Hepatocyte (in vitro differentiated cells): ENCODE data around the gene CAB39L. TPM values are rescaled to one million over a fixed set of nuclear protein-coding genes. Genes with fewer than 3 reads are reported as not detected.

ENCODE experiments used
- DNase-seq: peaks from one replicate; pipeline ENCODE4 v3.0.0-alpha.2; 2016; ENCODE audit warnings: low spot score
- H2AFZ ChIP-seq: fragments of 200-600 bp; sonication (generic); 2 replicates; pipeline ENCODE4 v1.6.0; 2016; ENCODE audit warnings: antibody characterized with exemption, mild to moderate bottlenecking
- H3K27ac ChIP-seq: fragments of 200-600 bp; sonication (generic); 2 replicates; pipeline ENCODE4 v1.5.1; 2016; ENCODE audit warnings: mild to moderate bottlenecking
- H3K27me3 ChIP-seq: fragments of 200-600 bp; sonication (generic); 2 replicates; pipeline ENCODE4 v1.6.1; 2016
- H3K36me3 ChIP-seq: fragments of 200-600 bp; sonication (generic); replicated peaks from 2 replicates; pipeline ENCODE4 v1.5.1; 2016; ENCODE audit warnings: low read depth; ENCODE audit not compliant: insufficient read depth
- H3K4me1 ChIP-seq: fragments of 200-600 bp; sonication (generic); 2 replicates; pipeline ENCODE4 v1.5.1; 2016; ENCODE audit warnings: mild to moderate bottlenecking, moderate library complexity; ENCODE audit not compliant: insufficient read depth
- H3K4me2 ChIP-seq: fragments of 200-600 bp; sonication (generic); 2 replicates; pipeline ENCODE4 v1.6.0; 2016
- H3K4me3 ChIP-seq: fragments of 200-600 bp; sonication (generic); 2 replicates; pipeline ENCODE4 v1.5.1; 2016; ENCODE audit warnings: mild to moderate bottlenecking
- H3K79me2 ChIP-seq: fragments of 200-600 bp; sonication (generic); 2 replicates; pipeline ENCODE4 v1.6.0; 2017; ENCODE audit warnings: mild to moderate bottlenecking
- H3K9me2 ChIP-seq: fragments of 200-600 bp; sonication (generic); replicated peaks from 2 replicates; pipeline ENCODE4 v1.6.0; 2017; ENCODE audit warnings: mild to moderate bottlenecking; ENCODE audit not compliant: insufficient read depth
- H3K9me3 ChIP-seq: fragments of 200-600 bp; sonication (generic); 2 replicates; pipeline ENCODE4 v1.5.1; 2016; ENCODE audit warnings: low read depth, mild to moderate bottlenecking
- H4K20me1 ChIP-seq: fragments of 200-600 bp; sonication (generic); 2 replicates; pipeline ENCODE4 v1.6.0; 2016; ENCODE audit warnings: mild to moderate bottlenecking; ENCODE audit not compliant: insufficient read depth, poor library complexity, severe bottlenecking
- EZH2 ChIP-seq: fragments of 200-600 bp; sonication (generic); IDR thresholded peaks from 2 replicates; pipeline ENCODE4 v1.6.1; 2016; ENCODE audit warnings: antibody characterized with exemption, mild to moderate bottlenecking, borderline replicate concordance
- EZH2phosphoT487 ChIP-seq: fragments of 200-600 bp; sonication (generic); IDR thresholded peaks from one replicate; pipeline ENCODE4 v1.6.1; 2018; ENCODE audit warnings: antibody characterized with exemption, mild to moderate bottlenecking, low read depth, moderate library complexity; ENCODE audit not compliant: unreplicated experiment, severe bottlenecking
- WGBS: methylation state at CpG from one replicate; pipeline ENCODE4 v1.1.6; 2016; ENCODE audit warnings: low lambda C conversion rate; ENCODE audit errors: missing lambda C conversion rate; 5-methylcytosine and 5-hydroxymethylcytosine counted together
- polyA plus RNA-seq: library from polyadenylated mRNA; unstranded; fragments of >200 nt; fragmentation: Nextera tagmentation; extraction: Ambion mirVana; gene quantifications from 2 replicates; pipeline ENCODE4 v1.2.1, GENCODE V29; 2016
- total RNA-seq: library from RNA; depleted of rRNA; stranded (reverse); fragments of >200 nt; gene quantifications from 2 replicates; pipeline ENCODE4 v1.2.3, GENCODE V29; 2014
- TF ChIP-seq, protein P1 (sequence below): fragments of 200-600 bp; sonication (generic); IDR thresholded peaks from 2 replicates; pipeline ENCODE4 v1.5.1; 2016; ENCODE audit warnings: antibody characterized with exemption, mild to moderate bottlenecking; ENCODE audit not compliant: poor library complexity

Gene CAB39L
- total and polyA plus RNA-seq, 2 experiments from 2014 or later, result 13.7 to 20.4 TPM

DNA sequence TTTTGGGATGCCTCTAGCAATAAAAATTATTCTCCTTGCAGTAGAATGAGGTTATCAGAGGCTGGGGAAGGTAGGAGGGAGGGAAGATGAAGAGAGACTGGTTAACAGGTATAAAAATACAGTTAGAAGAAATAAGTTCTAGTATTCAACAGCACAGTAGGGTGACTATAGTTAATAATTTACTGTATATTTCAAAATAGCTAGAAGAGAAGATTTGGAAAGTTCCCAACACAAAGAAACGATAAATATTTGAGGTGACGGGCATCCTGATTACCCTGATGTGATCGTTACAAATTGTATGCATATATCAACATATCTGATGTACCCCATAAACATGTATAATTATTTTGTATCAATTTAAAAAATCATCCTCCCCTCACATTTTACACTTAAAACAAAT lies 102.3 kb downstream of the CAB39L start:
- Histone ChIP-seq H4K20me1 (no peaks in the 10 kb centered on the region), H3K79me2 (no peaks in the 10 kb centered on the region), H3K4me3 (no peak overlapping the region), H3K9me3 (no peaks in the 10 kb centered on the region), H3K4me2 (no peak overlapping the region), H3K27ac (no peak overlapping the region), H3K4me1 (no peaks in the 10 kb centered on the region), H3K27me3 (no peaks in the 10 kb centered on the region), H3K36me3 (no peaks in the 10 kb centered on the region), H2AFZ (no peak overlapping the region), H3K9me2 (no peaks in the 10 kb centered on the region)
- no peak for DNase-seq
- TF ChIP-seq EZH2 (no peak), EZH2phosphoT487 (no peak)
- TF ChIP-seq, protein P1, sequence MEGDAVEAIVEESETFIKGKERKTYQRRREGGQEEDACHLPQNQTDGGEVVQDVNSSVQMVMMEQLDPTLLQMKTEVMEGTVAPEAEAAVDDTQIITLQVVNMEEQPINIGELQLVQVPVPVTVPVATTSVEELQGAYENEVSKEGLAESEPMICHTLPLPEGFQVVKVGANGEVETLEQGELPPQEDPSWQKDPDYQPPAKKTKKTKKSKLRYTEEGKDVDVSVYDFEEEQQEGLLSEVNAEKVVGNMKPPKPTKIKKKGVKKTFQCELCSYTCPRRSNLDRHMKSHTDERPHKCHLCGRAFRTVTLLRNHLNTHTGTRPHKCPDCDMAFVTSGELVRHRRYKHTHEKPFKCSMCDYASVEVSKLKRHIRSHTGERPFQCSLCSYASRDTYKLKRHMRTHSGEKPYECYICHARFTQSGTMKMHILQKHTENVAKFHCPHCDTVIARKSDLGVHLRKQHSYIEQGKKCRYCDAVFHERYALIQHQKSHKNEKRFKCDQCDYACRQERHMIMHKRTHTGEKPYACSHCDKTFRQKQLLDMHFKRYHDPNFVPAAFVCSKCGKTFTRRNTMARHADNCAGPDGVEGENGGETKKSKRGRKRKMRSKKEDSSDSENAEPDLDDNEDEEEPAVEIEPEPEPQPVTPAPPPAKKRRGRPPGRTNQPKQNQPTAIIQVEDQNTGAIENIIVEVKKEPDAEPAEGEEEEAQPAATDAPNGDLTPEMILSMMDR, result no peak
- 93% methylated on average over 3 of the region's 3 CpGs for WGBS

DNA sequence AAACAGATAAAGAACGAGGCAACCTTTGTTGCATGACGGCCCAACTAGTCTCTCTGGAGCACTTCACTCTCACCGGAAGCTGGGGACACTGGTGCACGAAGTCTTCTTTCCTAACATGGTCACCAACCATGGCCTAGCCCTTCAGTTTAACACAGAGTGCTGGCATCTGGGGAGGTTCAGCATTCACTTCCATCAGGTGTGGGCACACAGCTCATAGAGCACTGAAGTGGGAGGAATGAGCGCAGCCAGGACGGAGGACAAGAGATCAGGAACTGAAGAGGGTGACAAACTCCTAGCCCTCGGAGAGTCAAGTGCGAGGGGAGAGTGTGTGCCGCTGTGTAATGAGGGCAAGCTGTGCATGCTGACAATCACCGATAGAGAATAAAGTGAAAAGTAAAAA lies 103.7 kb downstream of the CAB39L start:
- H2AFZ ChIP-seq, result no peak overlapping the region
- no peaks in the 10 kb centered on the region for H3K4me1 ChIP-seq
- no peaks in the 10 kb centered on the region for H3K27me3 ChIP-seq
- H3K79me2 ChIP-seq, result no peaks in the 10 kb centered on the region
- no peak overlapping the region for H3K4me3 ChIP-seq
- TF ChIP-seq, protein P1, result no peak
- TF ChIP-seq EZH2phosphoT487 (no peak), EZH2 (no peak)
- 92% methylated on average over 10 of the region's 10 CpGs for WGBS
- no peaks in the 10 kb centered on the region for H3K36me3 ChIP-seq
- no peak for DNase-seq
- H4K20me1 ChIP-seq, result no peaks in the 10 kb centered on the region
- H3K4me2 ChIP-seq, result no peak overlapping the region
- H3K9me3 ChIP-seq, result no peaks in the 10 kb centered on the region
- H3K27ac ChIP-seq, result no peak overlapping the region
- no peaks in the 10 kb centered on the region for H3K9me2 ChIP-seq

DNA sequence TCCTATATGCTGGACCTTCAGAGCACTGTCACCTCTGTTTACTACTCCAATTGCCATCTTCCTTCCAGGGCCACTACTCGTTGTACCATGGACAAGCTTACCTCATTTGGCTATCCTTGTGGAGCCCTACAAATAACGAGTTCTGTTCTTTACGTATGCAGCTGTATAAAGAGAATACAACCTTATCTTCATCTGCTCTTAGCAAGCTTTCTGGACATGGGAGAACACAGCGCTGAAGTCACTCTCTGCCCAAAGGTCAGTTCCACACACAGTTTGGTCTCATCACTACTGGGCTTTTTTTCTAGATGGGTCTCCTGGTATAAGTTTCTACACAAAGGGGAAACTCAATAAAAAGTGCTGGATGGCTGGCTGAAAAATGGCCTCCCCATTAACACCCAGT lies 107.2 kb downstream of the CAB39L start:
- Histone ChIP-seq H3K27me3 (no peaks in the 10 kb centered on the region), H2AFZ (no peak overlapping the region), H3K79me2 (no peaks in the 10 kb centered on the region), H3K9me3 (no peaks in the 10 kb centered on the region), H3K9me2 (no peaks in the 10 kb centered on the region), H3K4me1 (peaks cover 9% of the 10 kb centered on the region), H3K27ac (no peak overlapping the region), H4K20me1 (no peaks in the 10 kb centered on the region), H3K36me3 (no peaks in the 10 kb centered on the region), H3K4me3 (no peak overlapping the region), H3K4me2 (no peak overlapping the region)
- no peak for DNase-seq
- whole genome bisulfite sequencing, result 54% methylated on average over 4 of the region's 4 CpGs
- no peak for TF ChIP-seq EZH2phosphoT487

DNA sequence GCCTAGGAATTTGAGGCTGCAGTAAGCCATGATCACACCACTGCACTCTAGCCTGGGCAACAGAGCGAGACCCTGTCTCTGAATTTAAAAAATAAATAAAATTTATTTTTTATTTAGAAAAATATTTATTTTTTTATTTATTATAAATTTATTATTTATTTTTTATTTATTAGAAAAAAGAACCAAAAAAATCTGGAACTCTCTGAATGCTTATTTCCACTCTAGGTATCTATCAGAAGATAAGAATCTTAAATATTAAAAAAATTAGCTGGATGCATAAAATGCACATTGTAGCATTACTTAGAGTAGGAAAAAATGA lies 113.4 kb downstream of the CAB39L start:
- Histone ChIP-seq H3K9me3 (no peaks in the 10 kb centered on the region), H3K4me3 (no peak overlapping the region), H3K4me2 (no peak overlapping the region), H3K79me2 (no peaks in the 10 kb centered on the region), H3K36me3 (no peaks in the 10 kb centered on the region), H2AFZ (no peak overlapping the region), H3K9me2 (no peaks in the 10 kb centered on the region), H4K20me1 (no peaks in the 10 kb centered on the region), H3K4me1 (peaks cover 9% of the 10 kb centered on the region), H3K27me3 (no peaks in the 10 kb centered on the region), H3K27ac (no peak overlapping the region)
- 95% methylated on average over 1 of the region's 1 CpG for WGBS
- DNase-seq, result no peak
- TF ChIP-seq EZH2phosphoT487 (no peak), EZH2 (no peak)
- TF ChIP-seq, protein P1, result no peak
